NOMO-1 (cell line): Measurements from ENCODE around the gene PPP1R12A.
A peak's percentile ranks its signal among the peaks of the same experiment; 100 is the strongest.

Experiments
- DNase-seq, 2 experiments: peaks; one replicate each; lab custom pipeline; 2025; ENCODE audit not compliant: unreplicated experiment in 2 of 2; lab: John Stamatoyannopoulos, UW

The PPP1R12A gene

DNA sequence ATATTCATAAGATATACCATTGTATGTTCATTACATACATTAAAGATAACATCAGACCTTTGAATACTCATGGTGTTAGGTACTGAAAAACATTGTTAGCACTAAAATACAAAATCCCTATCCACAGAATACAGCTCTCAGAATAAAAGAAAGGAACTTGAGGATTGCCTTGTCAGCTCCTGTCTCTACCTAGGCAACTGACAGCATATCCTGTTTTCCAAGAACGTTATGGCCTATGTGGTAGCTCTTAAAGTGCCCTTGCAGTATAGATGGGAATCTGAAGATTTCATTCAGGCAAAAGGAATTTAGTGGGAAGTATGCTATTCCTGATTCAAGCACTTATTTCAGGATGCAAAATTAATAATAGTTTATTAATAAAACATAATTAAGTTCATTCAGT lies 1.8 kb upstream of the PPP1R12A start:
- DNase-seq: no peak

DNA sequence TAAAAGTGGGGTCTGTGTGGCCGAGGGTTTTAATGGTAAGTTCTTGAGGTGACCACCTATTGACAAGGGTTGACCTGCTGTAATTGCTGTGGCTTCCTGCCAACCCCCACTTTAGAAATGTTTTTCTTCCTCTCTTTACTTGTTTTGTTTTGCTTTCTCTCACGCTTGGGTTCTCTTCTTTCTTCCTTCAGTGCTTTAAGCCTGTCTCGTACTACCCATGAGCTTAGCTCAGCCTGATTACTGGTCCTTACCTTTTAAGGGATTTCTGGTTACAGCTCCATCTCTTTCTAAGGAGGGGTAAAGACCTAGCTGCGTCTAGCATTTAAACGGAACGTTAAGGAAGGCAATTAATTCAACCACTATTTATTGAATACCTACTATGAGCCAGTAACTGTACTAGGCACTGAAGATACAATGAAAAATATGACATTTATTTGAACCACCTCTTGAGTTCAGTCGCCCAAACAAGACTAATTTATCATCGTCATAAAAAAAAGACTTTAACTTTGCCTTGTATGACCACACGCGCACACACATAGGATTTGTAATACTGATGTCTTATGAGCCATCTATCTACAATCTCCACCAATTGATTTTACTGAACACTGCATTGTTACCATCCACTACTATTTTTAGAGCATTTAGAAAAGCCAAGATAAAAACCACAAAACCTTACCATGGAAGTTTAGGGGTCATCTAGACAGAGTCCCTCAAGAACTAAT lies 888 bp upstream of the PPP1R12A start:
- no peak for DNase-seq

DNA sequence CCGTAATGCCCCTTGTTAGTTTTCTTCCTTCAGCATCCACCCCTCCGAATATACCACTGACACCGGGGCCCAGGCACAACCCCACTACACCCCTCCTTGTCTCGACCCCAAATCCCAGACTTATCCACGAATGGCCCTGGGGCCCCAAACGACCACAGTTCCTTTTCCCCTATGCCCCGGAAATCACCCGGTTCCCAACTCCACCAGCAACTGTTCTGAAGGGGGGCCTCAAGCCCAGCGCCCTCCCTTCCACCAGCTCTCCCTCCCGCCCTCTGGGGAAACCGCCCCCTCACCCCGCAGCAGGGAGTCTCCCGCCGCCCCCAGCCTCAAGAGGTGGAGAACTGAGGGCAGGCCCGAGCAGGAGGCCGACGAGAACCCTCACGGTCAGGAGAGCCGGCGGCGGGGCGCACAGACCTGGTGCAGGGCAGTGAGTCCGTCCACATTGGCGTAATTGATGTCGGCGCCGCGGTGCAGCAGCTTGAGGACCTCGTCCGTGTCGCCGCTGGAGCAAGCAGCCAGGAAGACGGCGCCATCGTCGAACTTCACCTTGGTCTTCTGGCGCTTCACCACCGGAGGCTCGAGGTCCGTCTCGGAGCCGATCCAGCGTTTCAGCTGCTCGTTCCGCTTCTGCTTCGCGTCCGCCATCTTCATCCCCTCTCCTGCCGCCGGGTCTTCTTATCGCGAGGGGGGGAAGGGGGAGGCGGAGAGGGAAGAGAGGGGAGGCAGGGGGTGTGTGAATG lies 446 bp downstream of the PPP1R12A start:
- DNase-seq: peak in 1 of 2 experiments; percentile 37

DNA sequence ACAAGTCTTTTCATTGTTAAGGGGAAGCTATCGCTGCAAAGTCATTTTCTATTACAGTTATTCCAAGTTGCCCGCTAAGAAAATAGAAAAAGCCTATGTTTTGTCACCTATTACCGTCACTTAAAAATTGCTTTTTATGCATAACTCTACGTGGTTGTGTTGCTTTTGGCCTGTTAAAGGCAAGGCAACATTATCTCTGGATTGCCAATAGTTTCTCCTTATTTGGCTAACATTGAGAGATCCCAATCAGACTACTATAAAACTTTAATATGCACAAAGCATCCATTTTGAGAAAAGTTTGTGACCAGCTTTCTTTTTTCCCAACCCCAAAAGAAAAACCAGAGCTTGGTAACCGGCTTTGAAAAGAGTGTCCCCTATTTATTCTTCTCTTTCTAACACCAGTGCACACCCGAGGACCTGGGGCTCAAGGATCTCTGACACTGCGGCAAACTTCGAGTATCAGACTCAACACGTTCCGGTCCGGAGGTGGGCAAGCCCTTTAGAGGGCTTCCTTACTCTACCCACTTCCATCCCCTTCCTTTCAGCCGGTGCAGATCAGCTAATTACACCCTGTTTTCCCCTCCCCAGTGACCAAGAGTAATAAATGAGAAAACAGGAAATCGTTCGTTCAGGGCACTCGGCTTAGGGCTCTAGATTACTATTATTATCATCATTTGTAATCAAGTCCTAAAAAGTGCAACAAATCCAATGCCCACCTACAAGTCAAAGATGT lies 1.2 kb downstream of the PPP1R12A start:
- DNase-seq: peak in 1 of 2 experiments; percentile 26

DNA sequence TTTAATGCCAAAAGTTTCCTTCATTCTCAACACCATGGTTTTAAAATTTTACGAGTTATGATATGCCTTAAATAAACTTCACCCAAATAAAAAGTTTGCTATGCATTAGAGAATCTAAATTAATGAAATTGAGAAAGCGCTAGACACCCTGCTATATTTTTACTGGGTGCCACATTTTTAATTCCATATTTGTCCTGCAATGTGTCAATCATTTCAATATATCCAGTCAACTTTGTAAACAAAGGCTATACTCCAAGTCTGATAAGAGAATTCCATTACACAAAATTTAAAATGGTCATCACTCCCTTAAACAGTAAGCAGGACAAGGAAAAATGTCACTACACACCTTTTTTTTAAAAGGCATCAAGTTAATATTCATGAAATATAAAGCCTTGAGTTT lies 1.9 kb downstream of the PPP1R12A start:
- no peak for DNase-seq

GRCh38 chr12:79932357-79932756 lies 2.5 kb downstream of the PPP1R12A start:
- DNase-seq: no peak

- DNase-seq: no peak
Measured at GRCh38 chr12:79929065-79929464, 5.8 kb downstream of the PPP1R12A start.

DNA sequence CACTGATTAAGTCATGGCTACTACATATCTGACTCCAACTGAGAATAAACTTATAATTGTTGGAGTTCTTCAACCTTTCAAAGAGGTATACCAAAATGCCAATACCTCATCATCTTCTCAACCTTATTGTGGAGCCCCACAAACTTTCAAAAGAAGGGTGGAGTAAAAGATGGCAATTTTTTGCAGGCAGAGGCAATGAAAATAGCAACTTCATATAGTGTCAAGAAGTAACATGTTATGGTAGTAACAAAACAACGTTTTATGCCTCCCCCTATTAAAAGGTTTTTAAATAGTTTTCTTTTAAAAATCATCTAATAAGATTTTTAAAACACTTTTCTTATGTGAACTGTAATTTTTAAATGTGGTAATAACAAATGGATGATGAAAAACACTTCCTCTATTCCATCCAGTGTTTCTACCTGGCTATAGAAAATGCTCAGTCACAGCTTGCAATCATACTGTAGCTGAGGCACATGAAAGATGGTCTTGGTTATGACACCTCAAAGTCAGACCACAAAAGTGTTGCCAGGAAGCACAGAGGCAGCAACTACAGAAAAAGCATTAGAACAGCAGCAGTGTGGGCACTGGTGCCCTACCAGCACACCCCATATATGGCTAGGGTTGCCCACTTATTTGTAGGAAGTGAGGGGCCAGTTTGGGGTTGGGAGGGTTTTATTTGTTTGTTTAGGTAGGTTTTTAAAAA lies 7.0 kb downstream of the PPP1R12A start:
- peak; percentile 58 to 86 for DNase-seq

- DNase-seq: no peak
Measured at GRCh38 chr12:79926951-79927350, 7.9 kb downstream of the PPP1R12A start.

DNA sequence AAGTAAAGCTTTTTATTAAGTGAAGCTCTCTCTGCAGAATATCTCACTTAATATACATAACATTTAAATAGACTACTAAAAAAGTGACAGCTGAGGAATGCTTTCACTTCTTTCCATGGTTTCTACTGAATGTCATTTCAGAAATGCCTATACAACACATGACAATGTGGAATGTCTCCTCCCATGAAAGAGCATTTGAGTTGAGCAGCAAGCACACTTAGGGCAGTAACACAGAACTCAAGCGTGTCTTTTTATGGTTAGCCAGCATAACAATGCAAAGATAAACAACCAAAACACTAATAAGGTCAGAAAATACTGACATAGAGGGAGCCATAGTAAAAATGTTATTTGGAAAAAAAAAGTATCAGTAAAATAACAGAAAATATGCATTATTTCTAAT lies 9.4 kb downstream of the PPP1R12A start:
- DNase-seq: no peak

DNA sequence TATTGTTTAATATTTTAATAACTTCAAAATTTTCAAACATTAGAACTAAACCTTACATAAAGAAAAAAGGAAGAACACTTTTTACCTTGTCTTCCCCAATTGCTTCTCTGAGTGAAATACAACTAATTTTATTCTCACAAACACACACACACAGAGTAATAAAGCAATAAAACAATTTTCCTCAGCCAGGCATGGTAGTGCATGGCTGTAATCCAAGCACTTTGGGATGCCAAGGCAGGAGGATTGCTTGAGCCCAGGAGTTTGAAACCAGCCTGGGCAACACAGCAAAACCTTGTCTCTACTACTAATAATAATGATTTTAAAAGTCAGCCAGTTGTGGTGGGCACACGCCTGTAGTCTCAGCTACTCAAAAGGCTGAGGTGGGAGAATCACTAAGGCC lies 13.1 kb downstream of the PPP1R12A start:
- DNase-seq: no peak

GRCh38 chr12:79920421-79921238 lies 14.3 kb downstream of the PPP1R12A start:
- DNase-seq: no peak

- DNase-seq: no peak
Measured at GRCh38 chr12:79919762-79920161, 15.1 kb downstream of the PPP1R12A start.

DNA sequence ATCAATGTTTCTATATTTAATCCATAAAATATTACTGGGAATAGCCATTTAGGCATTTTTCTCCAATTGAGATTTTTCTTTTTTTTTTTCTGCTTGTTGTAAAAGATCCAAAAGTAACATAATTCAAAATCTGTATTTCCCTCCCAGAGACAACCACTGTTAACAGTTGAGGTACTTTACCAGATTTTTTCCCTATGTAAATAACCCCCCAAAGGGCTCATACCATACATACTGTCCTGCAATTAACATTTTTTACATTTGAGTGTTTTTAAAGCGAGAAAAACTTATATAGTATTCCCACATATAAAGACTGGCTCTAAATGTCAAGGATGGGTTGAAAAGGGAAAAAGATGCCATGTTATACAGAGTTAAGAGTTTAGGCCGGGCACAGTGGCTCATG lies 18.1 kb downstream of the PPP1R12A start:
- DNase-seq: no peak

GRCh38 chr12:79911889-79912656 lies 22.8 kb downstream of the PPP1R12A start:
- no peak for DNase-seq

DNA sequence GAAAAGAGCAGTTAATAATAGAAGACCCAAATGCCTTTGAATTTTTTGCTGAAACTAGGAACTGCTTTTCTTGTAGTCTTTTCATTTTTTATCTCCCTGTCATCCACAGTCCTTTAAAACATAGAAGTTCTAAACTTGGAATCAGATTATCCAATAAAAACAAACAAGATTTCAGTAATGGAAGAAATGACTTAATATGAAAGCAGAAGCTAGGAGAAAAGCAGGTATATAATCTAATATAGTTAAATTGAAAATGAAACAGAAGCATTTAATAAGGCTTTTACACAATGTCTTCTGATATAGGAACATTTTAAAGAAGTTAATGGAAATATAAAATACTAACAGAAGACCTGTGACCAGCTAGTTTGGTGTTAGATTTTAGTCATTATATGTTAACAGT lies 26.5 kb downstream of the PPP1R12A start:
- no peak for DNase-seq

DNA sequence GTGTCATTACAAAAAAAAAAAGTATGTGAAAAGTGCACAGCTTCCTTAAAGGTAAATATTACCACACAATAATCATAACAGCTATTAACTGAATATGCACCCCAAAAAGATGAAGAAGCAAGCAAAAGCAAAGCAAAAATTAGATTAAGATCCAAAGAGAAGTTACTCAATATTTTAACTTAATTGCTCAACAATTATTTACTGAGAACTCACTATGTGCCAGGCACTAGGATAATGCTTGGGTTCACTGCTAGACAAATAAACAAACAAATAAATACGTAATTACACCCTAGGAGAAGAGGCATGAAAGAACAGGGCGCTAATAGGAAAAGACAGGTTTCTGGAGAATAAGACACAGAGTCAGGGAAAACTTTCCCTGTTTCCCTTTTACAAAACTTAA lies 33.4 kb downstream of the PPP1R12A start:
- DNase-seq: no peak

GRCh38 chr12:79900951-79901350 lies 33.9 kb downstream of the PPP1R12A start:
- DNase-seq: no peak

GRCh38 chr12:79900199-79900598 lies 34.7 kb downstream of the PPP1R12A start:
- DNase-seq: no peak
